Measurements from ENCODE around the gene ZNF132.

ZNF132 gene

GRCh38 chr19:58387338-58388174 lies 52.4 kb downstream of the ZNF132 start:
- no peak for DNase-seq (ENCODE audit: low read depth in 2 of 2)

GRCh38 chr19:58386576-58387337 lies 53.2 kb downstream of the ZNF132 start, which contains the start of gene RPS5:
Gene RPS5 (plus strand): TSS chr19:58387269. CDS start chr19:58388138, 869 bp downstream.
- DNase-seq (ENCODE audit: low read depth in 2 of 2) = peak; percentile 87 to 92

GRCh38 chr19:58385891-58386575 lies 53.9 kb downstream of the ZNF132 start:
- no peak for DNase-seq (ENCODE audit: low read depth in 2 of 2)

GRCh38 chr19:58385313-58385890 lies 54.6 kb downstream of the ZNF132 start:
- no peak for DNase-seq (ENCODE audit: low read depth in 2 of 2)

DNA sequence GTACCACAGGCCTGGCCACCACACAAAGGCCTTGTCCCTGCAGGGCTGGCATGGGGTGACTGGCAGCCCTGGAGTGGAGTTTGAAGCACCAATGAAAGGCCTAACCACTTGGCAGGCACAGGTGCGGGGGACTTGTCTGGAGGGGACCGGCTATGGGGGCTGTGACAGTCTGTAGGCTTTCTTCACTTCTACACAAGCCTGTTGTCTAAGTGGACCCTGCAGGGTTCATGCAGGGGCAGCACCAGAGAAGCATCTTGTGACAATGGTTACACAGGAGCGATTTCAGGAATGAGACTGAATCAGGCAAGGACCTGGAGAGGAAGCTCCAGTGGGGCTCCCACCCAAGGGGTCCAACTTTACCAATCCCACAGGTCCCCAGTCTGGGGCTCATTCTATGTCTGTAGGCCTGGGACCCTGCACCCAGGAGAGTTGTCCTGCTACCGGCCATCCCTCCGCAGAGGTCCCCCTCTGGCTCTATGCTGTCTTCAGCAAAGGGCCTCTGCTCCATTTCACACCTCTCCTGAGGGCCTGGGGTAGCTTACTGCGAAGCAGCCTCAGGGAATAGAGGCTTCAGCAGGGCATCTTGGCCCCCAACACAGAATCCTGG lies 56.9 kb downstream of the ZNF132 start:
- no peak for DNase-seq (ENCODE audit: low read depth in 2 of 2)
